NCI-H446 (cell line): ENCODE results near the gene PLCXD1.
"Not testable (repeated sequence)": the region's sequence is repeated elsewhere in the genome, so short reads cannot be mapped to it uniquely, and the experiment has no call there.

Source experiments
- DNase-seq, 2 experiments: peaks; one replicate each; lab custom pipeline; 2025; lab: John Stamatoyannopoulos, UW

Gene PLCXD1

DNA sequence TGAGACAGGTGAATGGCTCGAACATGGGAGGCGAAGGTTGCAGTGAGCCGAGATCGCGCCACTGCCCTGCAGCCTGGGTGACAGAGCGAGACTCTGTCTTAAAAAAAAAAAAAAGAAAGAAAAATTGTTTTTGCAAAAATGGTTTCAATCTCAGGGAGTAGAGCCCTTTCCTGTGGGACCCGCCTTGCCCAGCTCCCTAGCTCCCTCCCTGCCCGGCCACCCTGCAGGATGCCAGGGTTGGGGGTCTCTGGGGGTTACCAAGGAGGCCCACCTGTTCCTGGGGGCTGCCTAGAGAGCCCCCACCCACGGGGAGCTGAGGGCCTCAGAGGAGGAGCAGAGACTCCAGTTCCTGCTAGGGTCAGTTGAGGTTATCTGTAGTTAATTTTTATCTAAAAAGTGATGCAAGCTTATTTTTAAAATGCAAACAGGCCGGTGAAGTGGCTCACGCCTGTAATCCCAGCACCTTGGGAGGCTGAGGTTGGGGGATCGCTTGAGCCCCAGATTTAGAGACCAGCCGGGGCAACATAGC is 18.7 kb upstream of the PLCXD1 start:
- no peak for DNase-seq

DNA sequence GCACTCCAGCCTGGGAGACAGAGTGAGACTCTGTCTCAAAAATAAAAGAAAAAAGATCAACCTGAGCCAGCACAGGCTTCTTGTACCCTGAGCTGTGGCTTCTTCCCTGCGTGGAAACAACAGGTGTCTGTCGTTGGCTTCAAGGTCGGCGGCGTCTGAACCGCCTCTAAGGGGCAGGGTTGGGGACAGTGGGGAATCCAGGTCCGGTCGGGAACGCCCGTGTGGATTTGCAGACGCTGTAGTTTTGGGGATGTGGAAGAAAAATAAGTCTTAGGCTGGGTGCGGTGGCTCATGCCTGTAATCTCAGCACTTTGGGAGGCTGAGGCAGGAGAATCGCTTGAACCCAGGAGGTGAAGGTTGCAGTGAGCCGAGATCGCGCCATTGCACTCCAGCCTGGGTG is 17.2 kb upstream of the PLCXD1 start:
- not testable (repeated sequence) for DNase-seq

DNA sequence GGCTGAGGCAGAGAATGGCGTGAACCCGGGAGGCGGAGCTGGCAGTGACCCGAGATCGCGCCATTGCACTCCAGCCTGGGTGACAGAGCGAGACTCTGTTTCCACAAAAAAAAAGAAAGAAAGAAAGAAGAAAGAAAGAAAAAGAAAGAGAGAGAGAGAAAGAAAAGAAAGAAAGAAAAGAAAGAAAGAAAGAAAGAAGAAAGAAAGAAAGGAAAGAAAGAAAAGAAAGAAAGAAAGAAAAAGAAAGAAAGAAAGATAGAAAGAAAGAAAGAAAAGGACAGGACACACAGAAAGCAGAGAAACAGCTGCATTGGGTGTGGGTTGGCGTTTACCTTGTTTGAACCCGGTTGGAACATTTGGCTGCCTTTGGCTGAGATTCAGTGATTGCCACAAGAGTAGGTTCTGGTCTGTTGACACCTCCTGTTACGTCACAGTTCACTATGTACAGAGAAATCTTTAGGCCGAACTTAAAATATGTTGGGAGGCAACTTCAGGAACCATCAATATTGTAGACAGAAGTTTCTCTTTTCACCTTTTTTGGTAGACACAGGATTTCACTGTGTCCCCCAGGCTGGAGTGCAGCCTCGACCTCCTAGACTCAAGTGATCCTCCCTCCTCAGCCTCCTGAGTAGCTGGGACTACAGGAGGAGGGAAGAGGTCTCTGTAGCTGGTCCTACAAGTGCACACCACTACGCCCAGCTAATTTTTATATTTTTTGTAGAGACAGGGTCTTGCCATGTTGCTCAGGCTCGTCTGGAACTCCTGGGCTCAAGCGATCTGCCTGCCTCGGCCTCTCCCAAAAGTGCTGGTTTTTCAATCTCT is 16.3 kb upstream of the PLCXD1 start:
- no peak for DNase-seq

DNA sequence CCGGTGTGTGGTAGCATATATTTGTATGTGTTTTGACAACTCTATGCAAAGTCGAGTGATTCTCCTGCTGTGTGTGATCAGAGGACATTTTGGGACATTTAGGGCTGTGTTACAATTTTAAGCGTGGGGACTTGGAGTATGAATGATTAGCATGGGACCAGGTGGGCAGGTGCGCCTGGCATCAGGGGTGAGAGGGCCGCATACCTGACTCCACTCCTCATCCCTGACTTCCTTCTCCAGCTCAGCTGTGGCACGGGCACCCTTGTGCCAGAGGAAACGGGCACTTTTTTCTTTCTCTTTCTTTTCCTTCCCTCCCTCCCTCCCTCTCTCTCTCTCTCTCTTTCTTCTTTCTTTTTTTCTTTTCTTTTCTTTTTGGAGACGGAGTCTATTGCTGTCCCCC is 15.7 kb upstream of the PLCXD1 start:
- no peak for DNase-seq

DNA sequence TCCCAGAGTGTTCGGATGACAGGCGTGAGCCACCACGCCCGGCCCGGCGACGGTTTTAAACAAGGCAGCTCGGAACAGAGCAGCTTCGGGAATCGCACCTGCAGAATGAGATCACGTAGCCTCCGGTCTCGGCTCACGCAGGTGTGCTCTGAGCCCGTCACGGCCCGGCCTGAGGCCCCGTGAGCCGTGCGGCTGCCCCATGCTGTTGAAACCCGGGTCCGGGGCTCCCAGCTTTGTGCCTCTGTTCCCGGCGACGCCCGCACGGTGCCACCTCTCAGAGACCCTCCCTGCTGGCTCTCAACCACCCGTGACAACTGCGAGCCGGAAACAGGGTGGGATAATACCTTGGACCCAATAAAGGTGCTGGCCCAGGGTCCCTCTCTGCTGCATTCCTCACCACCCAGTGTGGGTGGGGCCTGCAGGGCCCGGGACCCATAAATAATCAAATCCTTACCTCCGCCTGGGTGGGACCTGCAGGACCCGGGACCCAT is 13.4 kb upstream of the PLCXD1 start:
- no peak for DNase-seq

DNA sequence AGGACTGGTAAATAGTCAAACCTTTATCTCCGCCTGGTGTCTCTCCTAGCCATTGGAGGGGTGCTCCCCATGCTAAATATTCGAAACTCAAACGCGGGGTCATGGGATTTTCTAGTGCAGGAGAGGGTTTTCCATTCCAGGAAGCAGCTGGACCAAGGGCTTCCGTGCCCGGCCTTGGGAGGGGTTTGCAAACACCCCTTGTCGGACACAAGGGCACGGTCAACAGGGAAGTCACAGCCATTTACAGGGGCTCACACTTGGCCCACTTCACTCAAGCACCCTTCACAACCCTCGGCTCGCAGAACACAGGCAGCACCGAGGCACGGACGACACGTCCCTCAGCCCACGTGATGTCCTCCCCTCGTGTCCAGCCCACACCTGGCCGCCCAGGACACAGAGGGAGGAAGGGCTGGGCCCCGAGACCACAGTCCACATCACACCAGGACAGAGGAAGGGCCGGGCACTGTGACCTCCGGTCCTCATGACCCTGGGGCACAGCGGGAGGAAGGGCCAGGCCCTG is 10.3 kb upstream of the PLCXD1 start:
- DNase-seq, result no peak

DNA sequence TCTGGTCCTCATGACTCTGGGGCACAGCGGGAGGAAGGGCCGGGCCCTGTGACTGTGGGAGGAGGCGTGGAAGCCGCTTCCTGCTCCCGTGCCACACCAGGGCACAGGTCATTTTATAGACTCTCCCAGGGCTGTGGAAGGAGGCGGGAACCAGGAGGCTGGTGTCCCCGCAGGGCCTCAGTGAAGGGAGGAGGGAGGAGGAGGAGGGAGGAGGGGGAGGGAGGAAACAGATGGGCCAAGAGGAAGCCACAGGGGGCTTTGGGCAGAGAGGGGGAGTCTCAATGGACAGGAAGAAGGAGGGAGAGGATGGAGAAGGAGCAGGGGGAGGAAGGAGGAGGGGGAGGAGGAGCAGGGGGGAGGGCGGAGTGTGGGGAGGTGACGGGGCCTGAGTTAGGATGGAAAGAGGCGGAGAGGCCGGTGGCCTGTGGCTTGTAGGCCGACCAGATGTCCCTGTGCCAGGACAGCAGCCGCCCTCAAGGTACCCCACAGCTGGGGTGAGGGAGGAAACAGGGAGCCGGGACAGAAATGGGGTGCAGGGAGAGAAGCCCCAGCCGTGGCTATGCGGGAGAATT is 6.2 kb upstream of the PLCXD1 start:
- DNase-seq, result no peak

DNA sequence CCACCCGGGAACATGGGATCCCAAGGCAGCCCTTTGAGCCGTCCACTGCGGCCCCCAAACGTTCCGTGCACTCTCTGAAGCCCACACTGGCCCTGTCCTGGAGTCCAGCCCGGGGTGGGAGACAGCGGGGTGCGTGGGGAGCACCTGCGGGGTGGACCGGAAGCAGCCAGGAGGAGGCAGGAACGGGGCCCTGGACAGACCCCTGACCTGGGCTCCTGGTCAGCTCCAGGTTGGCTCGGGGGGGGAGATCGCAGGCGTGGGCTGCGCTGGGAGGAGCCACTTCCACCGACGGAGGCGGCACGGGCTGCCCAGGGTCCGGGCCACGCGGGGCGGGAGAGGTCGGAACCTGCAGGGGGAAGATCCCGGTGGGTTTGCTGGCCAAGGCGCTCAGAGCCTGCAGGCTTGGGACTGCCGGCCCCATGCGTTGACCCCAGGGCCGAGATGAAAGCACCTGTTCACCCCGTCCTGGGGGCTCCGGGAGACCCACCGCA is 5.7 kb upstream of the PLCXD1 start:
- DNase-seq, result no peak

DNA sequence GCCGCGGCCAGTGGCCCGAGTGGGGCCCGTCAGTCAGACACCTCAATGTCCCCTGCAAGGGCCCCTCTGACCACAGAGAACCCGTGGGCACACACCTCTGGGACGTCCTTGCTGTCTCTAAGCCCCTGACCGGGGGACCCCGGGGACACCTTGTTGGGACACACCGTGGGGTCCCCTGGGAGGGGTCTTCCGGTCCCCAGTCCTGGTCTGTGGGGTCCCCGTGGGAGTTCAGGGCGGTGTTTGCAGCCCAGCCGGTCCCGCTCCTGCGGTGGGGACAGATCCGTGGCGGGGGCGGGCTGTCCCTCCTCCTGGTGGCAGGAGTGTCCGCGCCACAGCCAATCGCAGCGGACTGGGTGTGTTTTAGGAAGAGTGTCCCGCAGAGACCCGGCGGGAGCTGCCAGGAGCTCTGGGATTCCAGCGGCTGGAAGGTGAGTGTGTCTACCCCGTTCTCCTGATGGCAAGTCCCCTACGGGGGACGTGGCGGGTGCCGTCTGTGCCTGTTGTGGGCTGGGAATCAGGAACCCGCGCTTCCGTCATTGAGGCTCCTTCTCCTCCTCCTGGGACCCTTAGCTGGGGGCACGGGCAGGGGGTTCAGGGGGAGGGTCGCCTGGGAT is 5.1 kb upstream of the PLCXD1 start:
- DNase-seq, result no peak

DNA sequence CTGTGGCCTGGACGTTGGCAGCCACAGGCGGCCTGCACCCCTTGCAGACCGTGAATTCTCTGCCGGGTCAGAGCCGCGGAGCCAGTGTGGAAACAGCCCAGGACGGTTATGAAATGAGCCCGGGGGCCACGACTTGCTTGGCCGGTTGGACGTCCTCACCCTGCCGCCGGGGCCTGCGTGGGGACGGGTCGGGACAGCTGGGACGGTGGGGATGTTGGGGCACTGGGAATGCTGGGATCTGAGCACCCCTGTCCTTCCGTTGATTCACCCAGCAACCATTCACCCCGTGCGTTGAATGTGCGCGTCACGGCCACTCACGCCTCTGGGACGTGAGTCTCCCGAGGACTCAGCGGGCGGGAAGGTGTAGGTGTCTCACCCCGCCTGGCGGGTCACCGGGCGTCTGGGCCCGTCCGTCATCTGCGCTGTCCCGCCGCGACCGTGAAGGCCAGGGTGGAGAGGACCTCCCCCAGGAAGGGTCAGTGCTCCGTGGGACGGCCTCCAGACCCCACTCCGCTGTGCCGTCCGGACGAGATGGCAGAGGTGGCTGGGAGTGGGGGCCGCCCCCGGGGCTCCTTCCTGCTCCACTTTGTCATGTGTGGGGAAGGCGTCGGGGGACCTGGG is 4.5 kb upstream of the PLCXD1 start:
- DNase-seq, result no peak

DNA sequence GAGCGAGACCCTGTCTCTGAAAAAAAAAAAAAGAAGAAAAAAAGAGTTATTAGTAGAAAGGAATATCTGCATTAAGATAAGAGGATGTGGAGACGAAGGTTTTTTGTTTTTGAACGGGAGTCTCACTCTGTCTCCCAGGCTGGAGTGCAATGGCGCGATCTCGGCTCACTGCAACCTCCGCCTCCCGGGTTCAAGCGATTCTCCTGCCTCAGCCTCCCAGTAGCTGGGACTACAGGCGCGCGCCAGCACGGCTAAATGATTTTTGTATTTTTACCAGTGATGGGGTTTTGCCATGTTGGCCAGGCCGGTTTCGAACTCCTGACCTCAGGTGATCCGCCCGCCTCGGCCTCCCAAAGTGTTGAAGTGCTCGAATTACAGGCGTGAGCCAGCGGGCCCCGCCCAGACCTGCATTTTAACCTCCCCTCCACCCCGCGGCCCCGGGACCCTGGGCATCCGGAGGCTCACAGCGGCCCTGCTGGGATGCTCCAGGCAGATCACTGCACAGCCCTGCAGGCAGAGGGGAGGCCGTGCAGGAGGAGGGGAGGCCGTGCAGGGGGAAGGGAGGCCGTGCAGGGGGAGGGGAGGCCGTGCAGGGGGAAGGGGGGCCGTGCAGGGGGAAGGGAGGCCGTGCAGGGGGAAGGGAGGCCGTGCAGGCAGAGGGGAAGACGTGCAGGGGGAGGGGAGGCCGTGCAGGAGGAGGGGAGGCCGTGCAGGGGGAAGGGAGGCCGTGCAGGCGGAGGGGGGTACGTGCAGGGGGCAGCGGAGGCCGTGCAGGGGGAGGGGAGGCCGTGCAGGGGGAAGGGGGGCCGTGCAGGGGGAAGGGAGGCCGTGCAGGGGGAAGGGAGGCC is 1.2 kb upstream of the PLCXD1 start:
- DNase-seq, result not testable (repeated sequence)

DNA sequence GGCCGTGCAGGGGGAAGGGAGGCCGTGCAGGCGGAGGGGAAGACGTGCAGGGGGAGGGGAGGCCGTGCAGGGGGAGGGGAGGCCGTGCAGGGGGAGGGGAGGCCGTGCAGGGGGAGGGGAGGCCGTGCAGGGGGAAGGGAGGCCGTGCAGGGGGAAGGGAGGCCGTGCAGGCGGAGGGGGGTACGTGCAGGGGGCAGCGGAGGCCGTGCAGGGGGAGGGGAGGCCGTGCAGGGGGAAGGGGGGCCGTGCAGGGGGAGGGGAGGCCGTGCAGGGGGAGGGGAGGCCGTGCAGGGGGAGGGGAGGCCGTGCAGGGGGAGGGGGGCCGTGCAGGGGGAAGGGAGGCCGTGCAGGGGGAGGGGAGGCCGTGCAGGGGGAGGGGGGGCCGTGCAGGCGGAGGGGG is 459 bp upstream of the PLCXD1 start:
- not testable (repeated sequence) for DNase-seq

DNA sequence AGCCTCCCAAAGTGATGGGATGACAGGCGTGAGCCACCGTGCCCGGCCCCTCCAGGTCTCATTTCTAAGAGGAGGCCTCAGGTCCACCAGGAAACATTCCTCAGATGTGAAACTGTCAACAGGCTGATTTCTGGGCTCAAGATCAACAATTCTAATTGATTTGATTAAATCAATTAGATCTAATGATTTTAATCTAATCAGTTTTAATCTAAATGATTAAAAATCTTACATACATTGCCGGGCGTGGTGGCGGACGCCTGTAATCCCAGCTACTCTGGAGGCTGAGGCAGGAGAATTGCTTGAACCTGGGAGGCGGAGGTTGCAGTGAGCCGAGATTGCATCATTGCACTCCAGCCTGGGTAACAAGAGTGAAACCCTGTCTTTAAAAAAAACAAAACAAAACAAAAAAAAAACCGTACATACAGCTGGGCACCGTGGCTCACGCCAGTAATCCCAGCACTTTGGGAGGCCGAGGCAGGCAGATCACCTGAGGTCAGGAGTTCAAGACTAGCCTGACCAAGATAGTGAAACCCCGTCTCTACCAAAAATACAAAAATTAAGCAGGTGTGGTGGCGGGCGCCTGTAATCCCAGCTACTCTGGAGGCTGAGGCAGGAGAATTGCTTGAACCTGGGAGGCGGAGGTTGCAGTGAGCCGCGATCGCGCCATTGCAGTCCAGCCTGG is 960 bp downstream of the PLCXD1 start:
- DNase-seq, result not testable (repeated sequence)

DNA sequence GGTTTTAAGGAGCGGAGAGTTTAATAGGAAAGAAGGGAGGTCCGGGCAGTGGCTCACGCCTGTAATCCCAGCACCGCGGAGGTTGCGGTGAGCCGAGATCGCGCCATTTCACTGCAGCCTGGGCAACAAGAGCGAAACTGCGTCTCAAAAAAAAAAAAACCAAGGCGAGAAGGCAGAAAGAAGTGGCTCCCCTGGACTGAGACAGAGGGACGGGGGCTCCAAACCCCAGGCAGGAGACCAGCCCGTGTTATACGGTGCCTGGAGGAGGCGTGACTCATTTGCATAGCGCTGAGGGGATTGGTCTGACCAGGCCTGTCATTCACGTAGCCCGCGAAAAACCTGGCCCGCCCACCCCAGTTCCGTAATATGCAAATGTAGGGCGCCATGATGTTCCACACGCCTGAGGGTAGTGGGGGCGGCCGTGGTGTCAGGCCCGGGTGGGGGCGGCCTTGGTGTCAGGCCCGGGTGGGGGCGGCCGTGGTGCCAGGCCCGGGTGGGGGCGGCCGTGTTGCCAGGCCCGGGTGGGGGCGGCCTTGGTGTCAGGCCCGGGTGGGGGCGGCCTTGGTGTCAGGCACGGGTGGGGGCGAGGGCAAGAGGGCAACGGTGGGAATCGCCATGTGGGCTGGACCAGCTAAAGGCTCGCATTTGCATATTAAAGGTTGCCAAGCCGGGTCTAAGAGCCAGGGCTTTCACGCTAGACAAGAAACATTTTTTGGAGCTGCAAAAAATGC is 2.1 kb downstream of the PLCXD1 start:
- no peak for DNase-seq

DNA sequence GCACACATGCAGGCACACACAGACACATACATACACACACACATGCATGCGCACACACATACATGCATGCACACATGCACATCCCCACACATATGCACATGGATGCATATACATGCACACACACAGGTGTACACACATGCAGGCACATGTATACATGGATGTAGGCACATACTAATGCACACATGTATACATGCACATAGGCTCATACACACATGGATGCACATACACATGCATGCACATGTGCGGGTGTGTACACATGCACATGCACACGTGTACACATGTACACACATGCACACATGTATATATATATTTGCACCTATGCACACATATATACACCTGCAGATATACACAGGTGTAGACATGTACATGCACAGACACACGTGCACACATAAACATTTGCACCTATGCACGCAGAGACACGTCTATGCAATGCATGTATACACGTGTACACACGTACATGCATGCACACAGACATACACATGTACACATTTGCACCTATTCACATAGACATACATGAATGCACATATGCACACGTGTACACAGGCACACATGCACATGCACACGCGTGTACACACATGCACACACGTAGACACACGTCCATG is 4.0 kb downstream of the PLCXD1 start:
- DNase-seq, result no peak

DNA sequence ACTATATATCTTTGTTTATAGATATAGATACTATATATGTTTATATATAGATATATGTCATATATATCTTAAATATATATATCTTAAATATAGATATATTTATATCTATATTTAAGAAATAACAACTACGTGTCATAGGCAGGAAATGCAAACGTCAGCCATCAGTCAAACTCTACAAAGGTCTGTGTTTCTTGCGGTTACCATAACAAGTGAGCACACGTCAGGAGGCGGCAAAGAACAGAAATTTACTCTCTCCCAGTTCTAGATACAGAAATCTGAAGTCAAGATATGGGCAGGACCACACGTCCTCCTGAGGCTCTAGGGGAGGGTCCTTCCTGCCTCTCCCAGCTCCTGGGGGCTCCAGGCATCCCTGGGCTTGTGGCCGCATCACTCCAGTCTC is 6.5 kb downstream of the PLCXD1 start:
- no peak for DNase-seq

DNA sequence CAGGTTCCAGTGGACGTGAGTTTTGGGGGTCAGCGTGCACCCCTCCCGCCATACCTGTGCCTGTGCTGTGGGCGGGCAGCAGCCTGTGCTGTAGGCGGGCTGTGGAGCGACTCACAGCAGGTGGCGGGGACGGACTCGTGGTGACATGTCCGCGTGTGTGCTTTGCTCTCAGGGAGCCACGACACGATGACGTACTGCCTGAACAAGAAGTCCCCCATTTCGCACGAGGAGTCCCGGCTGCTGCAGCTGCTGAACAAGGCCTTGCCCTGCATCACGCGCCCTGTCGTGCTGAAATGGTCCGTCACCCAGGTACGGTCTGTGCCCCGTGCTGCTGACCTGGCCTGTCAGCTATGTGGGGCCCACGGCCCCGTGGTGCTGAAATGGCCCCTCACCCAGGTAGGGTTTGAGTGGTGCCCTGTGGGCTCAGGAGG is 7.4 kb downstream of the PLCXD1 start:
- DNase-seq, result no peak

DNA sequence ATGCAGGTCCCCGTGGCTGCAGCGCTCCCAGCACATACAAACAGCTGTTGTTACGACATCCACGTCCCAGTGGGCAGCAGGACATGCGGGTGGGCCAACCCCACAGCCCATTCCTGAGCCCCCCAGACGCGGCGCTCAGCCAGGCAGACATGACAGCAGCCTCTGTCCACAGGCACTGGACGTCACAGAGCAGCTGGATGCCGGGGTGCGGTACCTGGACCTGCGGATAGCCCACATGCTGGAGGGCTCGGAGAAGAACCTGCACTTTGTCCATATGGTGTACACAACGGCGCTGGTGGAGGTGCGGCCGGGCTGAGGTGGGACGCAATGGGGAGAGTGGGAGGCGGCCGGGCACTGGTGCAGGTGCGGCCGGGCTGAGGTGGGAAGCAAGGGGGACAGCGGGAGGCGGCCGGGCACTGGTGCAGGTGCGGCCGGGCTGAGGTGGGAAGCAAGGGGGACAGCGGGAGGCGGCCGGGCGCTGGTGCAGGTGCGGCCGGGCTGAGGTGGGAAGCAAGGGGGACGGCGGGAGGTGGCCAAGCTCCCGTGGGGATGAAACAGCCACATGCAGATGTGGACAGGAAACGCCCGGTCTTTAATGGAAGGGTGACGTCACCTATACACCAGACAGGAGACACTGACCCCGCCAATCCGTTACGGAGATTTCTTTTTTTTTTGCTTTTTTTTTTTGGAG is 9.4 kb downstream of the PLCXD1 start:
- no peak for DNase-seq

DNA sequence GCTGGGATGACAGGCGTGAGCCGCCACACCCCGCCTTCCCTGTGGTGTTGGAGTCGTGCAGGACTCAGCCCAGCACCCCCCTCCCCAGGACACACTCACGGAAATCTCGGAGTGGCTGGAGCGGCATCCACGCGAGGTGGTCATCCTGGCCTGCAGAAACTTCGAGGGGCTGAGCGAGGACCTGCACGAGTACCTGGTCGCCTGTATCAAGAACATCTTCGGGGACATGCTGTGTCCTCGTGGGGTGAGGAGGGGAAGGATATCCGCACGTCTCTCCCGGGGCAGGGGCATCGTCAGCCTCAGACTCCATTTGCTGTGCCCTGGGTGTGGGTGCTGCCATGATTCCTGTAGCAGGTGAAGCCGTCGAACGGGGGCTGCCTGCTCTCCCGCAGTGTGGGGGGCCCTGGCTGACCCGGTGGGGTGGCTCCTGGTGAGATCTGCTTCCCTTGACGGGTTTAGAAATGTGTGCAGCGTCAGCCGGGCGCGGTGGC is 10.3 kb downstream of the PLCXD1 start:
- DNase-seq, result no peak
